GM20431 (cell line): ENCODE results near the gene CDK15.

Source experiments
- in situ Hi-C: fragments of 300-500 bp; cut with MseI, MboI; formaldehyde crosslinking; loops from one replicate; pipeline ENCODE4 v1.15.0; 2020; ENCODE audit warnings: low sequenced_read_pairs; ENCODE audit not compliant: unreplicated experiment

CDK15 gene

GRCh38 chr2:201900362-201900761, 94.0 kb downstream of the CDK15 start:
- in situ Hi-C loops = no loop called here

GRCh38 chr2:201901786-201902185, 95.4 kb downstream of the CDK15 start:
- in situ Hi-C loops = no loop called here

- in situ Hi-C loops = no loop called here
Measured at GRCh38 chr2:201904538-201905420, 98.4 kb downstream of the CDK15 start.

GRCh38 chr2:201906777-201907562, 100.6 kb downstream of the CDK15 start:
- in situ Hi-C loops = no loop called here

GRCh38 chr2:201907563-201907881, 101.2 kb downstream of the CDK15 start:
- in situ Hi-C loops = no loop called here

- in situ Hi-C loops = no loop called here
Measured at GRCh38 chr2:201908901-201909300, 102.6 kb downstream of the CDK15 start.

- in situ Hi-C loops = no loop called here
Measured at GRCh38 chr2:201909348-201909747, 103.0 kb downstream of the CDK15 start.

- in situ Hi-C loops = no loop called here
Measured at GRCh38 chr2:201909961-201910361, 103.6 kb downstream of the CDK15 start.

GRCh38 chr2:201911372-201911771, 105.0 kb downstream of the CDK15 start:
- in situ Hi-C loops = no loop called here

GRCh38 chr2:201913201-201913600, 106.9 kb downstream of the CDK15 start:
- in situ Hi-C loops = no loop called here

- in situ Hi-C loops = no loop called here
Measured at GRCh38 chr2:201915446-201915845, 109.1 kb downstream of the CDK15 start.

- in situ Hi-C loops = no loop called here
Measured at GRCh38 chr2:201916565-201916964, 110.2 kb downstream of the CDK15 start.

- in situ Hi-C loops = no loop called here
Measured at GRCh38 chr2:201918616-201919307, 112.4 kb downstream of the CDK15 start.

- in situ Hi-C loops = no loop called here
Measured at GRCh38 chr2:201919308-201919634, 112.9 kb downstream of the CDK15 start.

GRCh38 chr2:201923436-201924328, 117.3 kb downstream of the CDK15 start:
- in situ Hi-C loops = no loop called here

- in situ Hi-C loops = no loop called here
Measured at GRCh38 chr2:201924453-201924852, 118.1 kb downstream of the CDK15 start.

GRCh38 chr2:201925056-201925455, 118.7 kb downstream of the CDK15 start:
- in situ Hi-C loops = no loop called here

GRCh38 chr2:201926067-201926466, 119.7 kb downstream of the CDK15 start:
- in situ Hi-C loops = no loop called here

- in situ Hi-C loops = no loop called here
Measured at GRCh38 chr2:201928363-201928762, 122.0 kb downstream of the CDK15 start.
